ENCODE data around the gene GPC6.

DNA sequence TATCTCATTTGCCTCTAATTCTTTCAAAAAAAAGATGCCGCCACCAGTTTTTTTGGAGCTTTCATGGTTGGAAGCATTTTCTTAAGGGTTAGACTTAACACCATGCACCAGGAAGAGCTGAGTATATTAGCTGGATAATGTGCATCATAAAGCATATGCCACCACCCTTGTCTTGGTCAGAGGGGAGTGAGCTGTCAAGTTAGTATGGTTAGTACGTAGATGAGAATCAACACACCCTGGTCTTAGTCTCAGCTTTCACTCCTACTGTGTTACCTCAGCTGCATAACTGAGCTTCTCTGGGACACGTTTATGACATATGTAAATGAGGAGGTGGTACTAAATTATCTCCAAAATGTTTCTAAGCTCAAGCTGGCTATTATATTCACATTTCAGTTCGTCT lies 837.2 kb downstream of the GPC6 start:
- TF ChIP-seq POLR2A (IDR thresholded peaks at IDR 0.05): no peak
- TF ChIP-seq, protein P1, sequence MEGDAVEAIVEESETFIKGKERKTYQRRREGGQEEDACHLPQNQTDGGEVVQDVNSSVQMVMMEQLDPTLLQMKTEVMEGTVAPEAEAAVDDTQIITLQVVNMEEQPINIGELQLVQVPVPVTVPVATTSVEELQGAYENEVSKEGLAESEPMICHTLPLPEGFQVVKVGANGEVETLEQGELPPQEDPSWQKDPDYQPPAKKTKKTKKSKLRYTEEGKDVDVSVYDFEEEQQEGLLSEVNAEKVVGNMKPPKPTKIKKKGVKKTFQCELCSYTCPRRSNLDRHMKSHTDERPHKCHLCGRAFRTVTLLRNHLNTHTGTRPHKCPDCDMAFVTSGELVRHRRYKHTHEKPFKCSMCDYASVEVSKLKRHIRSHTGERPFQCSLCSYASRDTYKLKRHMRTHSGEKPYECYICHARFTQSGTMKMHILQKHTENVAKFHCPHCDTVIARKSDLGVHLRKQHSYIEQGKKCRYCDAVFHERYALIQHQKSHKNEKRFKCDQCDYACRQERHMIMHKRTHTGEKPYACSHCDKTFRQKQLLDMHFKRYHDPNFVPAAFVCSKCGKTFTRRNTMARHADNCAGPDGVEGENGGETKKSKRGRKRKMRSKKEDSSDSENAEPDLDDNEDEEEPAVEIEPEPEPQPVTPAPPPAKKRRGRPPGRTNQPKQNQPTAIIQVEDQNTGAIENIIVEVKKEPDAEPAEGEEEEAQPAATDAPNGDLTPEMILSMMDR (IDR thresholded peaks at IDR 0.05): no peak

Measured in uterus (tissue), 2 donors.